ENCODE measurements around the gene MACROD2.

DNA sequence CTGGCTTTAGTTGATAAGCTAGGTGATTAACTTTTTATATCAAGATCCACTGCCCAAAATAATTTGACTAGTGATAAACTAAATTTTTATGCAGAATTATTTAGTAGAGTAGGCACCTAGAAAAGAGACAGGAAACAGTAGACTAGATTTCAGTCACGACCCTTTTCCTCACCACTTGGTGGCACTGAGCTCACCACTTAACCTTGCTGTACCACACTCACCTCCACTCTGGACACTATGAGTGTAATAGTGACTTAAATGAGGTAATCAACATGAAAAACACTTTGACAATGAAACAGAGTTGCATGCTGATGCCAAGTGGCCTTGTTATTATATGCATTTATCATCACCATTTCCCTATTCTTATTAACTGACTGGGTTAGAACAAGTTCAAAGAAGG lies 1847.6 kb downstream of the MACROD2 start:
- TF ChIP-seq, protein P1, sequence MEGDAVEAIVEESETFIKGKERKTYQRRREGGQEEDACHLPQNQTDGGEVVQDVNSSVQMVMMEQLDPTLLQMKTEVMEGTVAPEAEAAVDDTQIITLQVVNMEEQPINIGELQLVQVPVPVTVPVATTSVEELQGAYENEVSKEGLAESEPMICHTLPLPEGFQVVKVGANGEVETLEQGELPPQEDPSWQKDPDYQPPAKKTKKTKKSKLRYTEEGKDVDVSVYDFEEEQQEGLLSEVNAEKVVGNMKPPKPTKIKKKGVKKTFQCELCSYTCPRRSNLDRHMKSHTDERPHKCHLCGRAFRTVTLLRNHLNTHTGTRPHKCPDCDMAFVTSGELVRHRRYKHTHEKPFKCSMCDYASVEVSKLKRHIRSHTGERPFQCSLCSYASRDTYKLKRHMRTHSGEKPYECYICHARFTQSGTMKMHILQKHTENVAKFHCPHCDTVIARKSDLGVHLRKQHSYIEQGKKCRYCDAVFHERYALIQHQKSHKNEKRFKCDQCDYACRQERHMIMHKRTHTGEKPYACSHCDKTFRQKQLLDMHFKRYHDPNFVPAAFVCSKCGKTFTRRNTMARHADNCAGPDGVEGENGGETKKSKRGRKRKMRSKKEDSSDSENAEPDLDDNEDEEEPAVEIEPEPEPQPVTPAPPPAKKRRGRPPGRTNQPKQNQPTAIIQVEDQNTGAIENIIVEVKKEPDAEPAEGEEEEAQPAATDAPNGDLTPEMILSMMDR (IDR thresholded peaks at IDR 0.05), result no peak
- no peak for TF ChIP-seq POLR2A (IDR thresholded peaks at IDR 0.05)
